SH-SY5Y (cell line): ENCODE data around the gene TMEM132C.

Source experiments
- GATA2 ChIP-seq: IDR thresholded peaks from 2 replicates; pipeline ENCODE4 v1.6.1; 2011; ENCODE audit warnings: mild to moderate bottlenecking, low read depth, low read length
- GATA3 ChIP-seq: IDR thresholded peaks from 2 replicates; pipeline ENCODE4 v1.6.1; 2011; ENCODE audit warnings: low read depth, mild to moderate bottlenecking, low read length, moderate library complexity

DNA sequence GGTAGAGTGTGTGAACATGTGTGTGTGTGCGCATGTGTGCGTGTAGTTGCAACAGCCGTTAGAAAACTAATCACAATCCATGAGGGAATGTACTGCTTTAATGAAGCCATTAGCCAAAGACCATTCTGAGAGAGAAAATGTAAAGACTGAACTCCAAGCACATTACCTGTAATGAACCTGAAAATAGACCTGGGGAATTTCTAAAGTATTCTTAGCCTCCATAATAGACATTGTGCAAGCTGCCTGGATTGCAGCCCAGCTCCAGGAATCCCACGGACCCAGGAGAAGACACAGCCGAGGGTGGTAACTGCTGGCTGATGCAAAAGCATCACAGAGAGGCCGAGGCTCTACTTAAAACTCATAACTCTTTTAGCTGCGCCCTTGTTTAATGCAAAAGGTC is 400.2 kb downstream of the TMEM132C start:
- TF ChIP-seq GATA3 (no peak), GATA2 (no peak)
